ENCODE data around the gene PKN1. TPM values are rescaled to one million over a fixed set of nuclear protein-coding genes. Genes with fewer than 3 reads are reported as not detected.
A peak's percentile ranks its signal among the peaks of the same experiment; 100 is the strongest.

The PKN1 gene
- total and polyA plus RNA-seq, 2 of the 13 experiments (the other 11 are each of a cell fraction or from before 2014, with no cell fraction given): 45.7 to 54.5 TPM

DNA sequence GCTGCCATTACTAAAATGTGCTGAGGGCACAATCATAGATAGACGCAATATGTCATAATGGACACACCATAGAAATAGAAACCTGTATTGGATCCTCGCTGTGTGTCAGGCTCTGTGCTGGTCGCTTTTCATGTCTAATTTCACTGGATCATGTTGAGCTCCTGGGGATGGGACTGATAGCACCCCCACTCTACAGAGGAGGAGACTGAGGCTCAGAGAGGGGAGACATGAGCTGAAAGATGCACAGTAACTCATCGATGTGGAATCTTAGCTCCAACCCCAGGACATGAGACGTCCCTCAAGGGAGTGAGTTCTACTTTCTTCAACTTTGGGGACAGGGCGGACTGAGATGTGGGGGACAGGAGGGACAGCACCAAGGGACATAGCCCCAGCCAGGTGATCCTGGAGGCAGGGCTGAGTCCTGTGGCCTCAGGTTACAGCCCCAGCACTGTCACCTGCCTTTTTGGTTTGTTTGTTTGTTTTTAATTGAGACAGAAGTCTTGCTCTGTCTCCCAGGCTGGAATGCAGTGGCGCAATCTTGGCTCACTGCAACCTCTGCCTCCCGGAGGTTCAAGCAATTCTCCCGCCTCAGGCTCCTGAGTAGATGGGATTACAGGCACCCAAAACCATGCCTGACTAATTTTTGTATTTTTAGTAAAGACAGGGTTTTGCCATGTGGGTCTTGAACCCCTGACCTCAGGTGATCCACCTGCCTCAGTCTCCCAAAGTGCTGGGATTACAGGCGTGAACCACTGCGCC lies 69.4 kb downstream of the PKN1 start (continued):
- TF ChIP-seq, protein P1, sequence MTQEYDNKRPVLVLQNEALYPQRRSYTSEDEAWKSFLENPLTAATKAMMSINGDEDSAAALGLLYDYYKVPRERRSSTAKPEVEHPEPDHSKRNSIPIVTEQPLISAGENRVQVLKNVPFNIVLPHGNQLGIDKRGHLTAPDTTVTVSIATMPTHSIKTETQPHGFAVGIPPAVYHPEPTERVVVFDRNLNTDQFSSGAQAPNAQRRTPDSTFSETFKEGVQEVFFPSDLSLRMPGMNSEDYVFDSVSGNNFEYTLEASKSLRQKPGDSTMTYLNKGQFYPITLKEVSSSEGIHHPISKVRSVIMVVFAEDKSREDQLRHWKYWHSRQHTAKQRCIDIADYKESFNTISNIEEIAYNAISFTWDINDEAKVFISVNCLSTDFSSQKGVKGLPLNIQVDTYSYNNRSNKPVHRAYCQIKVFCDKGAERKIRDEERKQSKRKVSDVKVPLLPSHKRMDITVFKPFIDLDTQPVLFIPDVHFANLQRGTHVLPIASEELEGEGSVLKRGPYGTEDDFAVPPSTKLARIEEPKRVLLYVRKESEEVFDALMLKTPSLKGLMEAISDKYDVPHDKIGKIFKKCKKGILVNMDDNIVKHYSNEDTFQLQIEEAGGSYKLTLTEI (CRISPR knock-in tag; conservative IDR thresholded peaks at IDR 0.05): no peak
- TF ChIP-seq TP53 (CRISPR knock-in tag; conservative IDR thresholded peaks at IDR 0.05) (no peak), YEATS4 (CRISPR knock-in tag; IDR thresholded peaks at IDR 0.05; ENCODE audit: borderline replicate concordance) (no peak), ATM (IDR thresholded peaks at IDR 0.05; ENCODE audit: borderline replicate concordance) (no peak), HDAC6 (IDR thresholded peaks at IDR 0.05; ENCODE audit: low read depth, low read length) (no peak), NFKB2 (CRISPR knock-in tag; IDR thresholded peaks at IDR 0.05; ENCODE audit: borderline replicate concordance) (no peak), ZNF501 (CRISPR knock-in tag; IDR thresholded peaks at IDR 0.05) (no peak), ZBTB33 (CRISPR knock-in tag; IDR thresholded peaks at IDR 0.05) (no peak), ETV5 (CRISPR knock-in tag; IDR thresholded peaks at IDR 0.05; ENCODE audit: borderline replicate concordance) (peak; percentile 38; the same call in 1 of the 2 replicates), SAP130 (CRISPR knock-in tag; IDR thresholded peaks at IDR 0.05; ENCODE audit: low read depth) (0 out of 2 replicates have a peak, but pooled peaks have one; percentile 47), ZNF160 (CRISPR knock-in tag; IDR thresholded peaks at IDR 0.05) (no peak), PPARG (CRISPR knock-in tag; conservative IDR thresholded peaks at IDR 0.05) (no peak), ZNF749 (CRISPR knock-in tag; IDR thresholded peaks at IDR 0.05; ENCODE audit: borderline replicate concordance) (no peak), MXD1 (CRISPR knock-in tag; IDR thresholded peaks at IDR 0.05) (no peak), KDM1A (CRISPR knock-in tag; IDR thresholded peaks at IDR 0.05) (no peak), ZFP62 (CRISPR knock-in tag; IDR thresholded peaks at IDR 0.05) (no peak), CBX1 (IDR thresholded peaks at IDR 0.05; ENCODE audit: low read depth) (no peak), NR2F1 (CRISPR knock-in tag; IDR thresholded peaks at IDR 0.05) (no peak), MBNL3 (CRISPR knock-in tag; conservative IDR thresholded peaks at IDR 0.05) (no peak), KLF6 (CRISPR knock-in tag; IDR thresholded peaks at IDR 0.05) (no peak), ZNF768 (CRISPR knock-in tag; IDR thresholded peaks at IDR 0.05) (peak; percentile 30), PHF8 (CRISPR knock-in tag; IDR thresholded peaks at IDR 0.05) (no peak), TBL1XR1 (IDR thresholded peaks at IDR 0.05; ENCODE audit: borderline replicate concordance, low read length, partially characterized antibody) (no peak), PTBP1 (IDR thresholded peaks at IDR 0.05; ENCODE audit: low read depth, low read length, poor library complexity, severe bottlenecking) (no peak)
- TF ChIP-seq, protein P2, sequence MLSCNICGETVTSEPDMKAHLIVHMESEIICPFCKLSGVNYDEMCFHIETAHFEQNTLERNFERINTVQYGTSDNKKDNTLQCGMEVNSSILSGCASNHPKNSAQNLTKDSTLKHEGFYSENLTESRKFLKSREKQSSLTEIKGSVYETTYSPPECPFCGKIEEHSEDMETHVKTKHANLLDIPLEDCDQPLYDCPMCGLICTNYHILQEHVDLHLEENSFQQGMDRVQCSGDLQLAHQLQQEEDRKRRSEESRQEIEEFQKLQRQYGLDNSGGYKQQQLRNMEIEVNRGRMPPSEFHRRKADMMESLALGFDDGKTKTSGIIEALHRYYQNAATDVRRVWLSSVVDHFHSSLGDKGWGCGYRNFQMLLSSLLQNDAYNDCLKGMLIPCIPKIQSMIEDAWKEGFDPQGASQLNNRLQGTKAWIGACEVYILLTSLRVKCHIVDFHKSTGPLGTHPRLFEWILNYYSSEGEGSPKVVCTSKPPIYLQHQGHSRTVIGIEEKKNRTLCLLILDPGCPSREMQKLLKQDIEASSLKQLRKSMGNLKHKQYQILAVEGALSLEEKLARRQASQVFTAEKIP (CRISPR knock-in tag; IDR thresholded peaks at IDR 0.05; ENCODE audit: borderline replicate concordance): no peak

Data from HepG2 (cell line).